ENCODE data around the gene SLC39A11.

Gene SLC39A11

GRCh38 chr17:72654706-72655105 is 437.8 kb downstream of the SLC39A11 start (continued):
- TF ChIP-seq ZFP3 (CRISPR knock-in tag; IDR thresholded peaks at IDR 0.05) = no peak
- TF ChIP-seq ARNTL (CRISPR knock-in tag; IDR thresholded peaks at IDR 0.05; ENCODE audit: borderline replicate concordance, low read depth) = no peak
- TF ChIP-seq ESRRG (CRISPR knock-in tag; IDR thresholded peaks at IDR 0.05) = no peak
- no peak for TF ChIP-seq PATZ1 (CRISPR knock-in tag; IDR thresholded peaks at IDR 0.05; ENCODE audit: borderline replicate concordance)
- no peak for TF ChIP-seq PPARA (CRISPR knock-in tag; IDR thresholded peaks at IDR 0.05; ENCODE audit: borderline replicate concordance)

GRCh38 chr17:72651988-72652387 is 440.5 kb downstream of the SLC39A11 start:
- no peak for TF ChIP-seq PATZ1 (CRISPR knock-in tag; IDR thresholded peaks at IDR 0.05; ENCODE audit: borderline replicate concordance)
- TF ChIP-seq ESRRG (CRISPR knock-in tag; IDR thresholded peaks at IDR 0.05) = no peak
- TF ChIP-seq RARB (CRISPR knock-in tag; IDR thresholded peaks at IDR 0.05) = no peak
- TF ChIP-seq ZNF565 (CRISPR knock-in tag; conservative IDR thresholded peaks at IDR 0.05; ENCODE audit: low read depth) = no peak
- no peak for TF ChIP-seq TCF4 (CRISPR knock-in tag; IDR thresholded peaks at IDR 0.05; ENCODE audit: borderline replicate concordance)
- no peak for TF ChIP-seq ARNTL (CRISPR knock-in tag; IDR thresholded peaks at IDR 0.05; ENCODE audit: borderline replicate concordance, low read depth)
- TF ChIP-seq CSRNP3 (CRISPR knock-in tag; IDR thresholded peaks at IDR 0.05) = no peak
- no peak for TF ChIP-seq CSDC2 (CRISPR knock-in tag; IDR thresholded peaks at IDR 0.05)
- TF ChIP-seq BACH2 (CRISPR knock-in tag; IDR thresholded peaks at IDR 0.05; ENCODE audit: borderline replicate concordance) = no peak
- no peak for TF ChIP-seq TSHZ2 (CRISPR knock-in tag; IDR thresholded peaks at IDR 0.05)
- ATAC-seq = no peak

GRCh38 chr17:72648702-72649101 is 443.8 kb downstream of the SLC39A11 start:
- TF ChIP-seq ISL1 (CRISPR knock-in tag; IDR thresholded peaks at IDR 0.05) (no peak), BACH2 (CRISPR knock-in tag; IDR thresholded peaks at IDR 0.05; ENCODE audit: borderline replicate concordance) (no peak), RARB (CRISPR knock-in tag; IDR thresholded peaks at IDR 0.05) (no peak), PPARA (CRISPR knock-in tag; IDR thresholded peaks at IDR 0.05; ENCODE audit: borderline replicate concordance) (no peak), ZNF70 (CRISPR knock-in tag; IDR thresholded peaks at IDR 0.05) (no peak)
- ATAC-seq = no peak

GRCh38 chr17:72646176-72646575 is 446.3 kb downstream of the SLC39A11 start:
- ATAC-seq = no peak
- TF ChIP-seq TCF4 (CRISPR knock-in tag; IDR thresholded peaks at IDR 0.05; ENCODE audit: borderline replicate concordance) = no peak
- TF ChIP-seq ESRRG (CRISPR knock-in tag; IDR thresholded peaks at IDR 0.05) = no peak
- no peak for TF ChIP-seq RARB (CRISPR knock-in tag; IDR thresholded peaks at IDR 0.05)
- TF ChIP-seq ZFP3 (CRISPR knock-in tag; IDR thresholded peaks at IDR 0.05) = no peak
- no peak for TF ChIP-seq ZNF8 (CRISPR knock-in tag; IDR thresholded peaks at IDR 0.05)
- TF ChIP-seq GLIS3 (CRISPR knock-in tag; IDR thresholded peaks at IDR 0.05) = no peak
- TF ChIP-seq ISL1 (CRISPR knock-in tag; IDR thresholded peaks at IDR 0.05) = no peak

- ATAC-seq = no peak
- TF ChIP-seq SNAI2 (CRISPR knock-in tag; IDR thresholded peaks at IDR 0.05) (no peak), CSDC2 (CRISPR knock-in tag; IDR thresholded peaks at IDR 0.05) (no peak), GLIS3 (CRISPR knock-in tag; IDR thresholded peaks at IDR 0.05) (no peak), CSRNP3 (CRISPR knock-in tag; IDR thresholded peaks at IDR 0.05) (no peak), TOX (CRISPR knock-in tag; IDR thresholded peaks at IDR 0.05; ENCODE audit: borderline replicate concordance) (no peak), CREB5 (CRISPR knock-in tag; IDR thresholded peaks at IDR 0.05; ENCODE audit: low read depth) (no peak), ZC3H10 (CRISPR knock-in tag; IDR thresholded peaks at IDR 0.05) (no peak), OSR1 (CRISPR knock-in tag; IDR thresholded peaks at IDR 0.05) (no peak), BACH2 (CRISPR knock-in tag; IDR thresholded peaks at IDR 0.05; ENCODE audit: borderline replicate concordance) (no peak)
Observed at GRCh38 chr17:72644492-72644891, 448.0 kb downstream of the SLC39A11 start.

All from SK-N-SH treated with all-trans-retinoic acid at 6 μM for 48 hours (cell line).